HG02763 (cell line): ENCODE measurements around the gene C7.
A peak's percentile ranks its signal among the peaks of the same experiment; 100 is the strongest.
"Not testable (repeated sequence)": the region's sequence is repeated elsewhere in the genome, so short reads cannot be mapped to it uniquely, and the experiment has no call there.

Experiments
- ATAC-seq: cut with Tn5 transposase; IDR thresholded peaks from one replicate; pipeline ENCODE4 v1.9.1; 2021; ENCODE audit warnings: mild to moderate bottlenecking, moderate library complexity; ENCODE audit not compliant: unreplicated experiment

The C7 gene

DNA sequence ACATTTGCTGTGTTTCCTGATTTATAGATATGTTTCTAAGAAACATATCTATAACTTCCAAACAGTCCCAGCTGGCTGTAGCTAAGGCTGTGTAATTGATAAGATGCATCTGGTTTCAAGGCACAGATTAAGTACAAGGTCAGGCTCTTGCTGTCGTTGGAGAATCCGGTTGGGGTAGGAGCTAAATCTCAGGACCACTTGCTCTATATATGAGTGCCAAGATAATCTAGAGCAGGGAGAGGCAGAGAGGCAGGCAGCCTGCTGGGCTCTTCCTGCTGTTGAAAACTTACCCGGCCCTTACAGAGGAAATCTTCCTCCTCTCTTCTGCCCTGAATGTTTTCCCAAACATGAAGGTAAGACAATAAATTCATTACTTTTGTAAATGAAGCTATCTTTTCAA is at the start of gene C7:
Gene C7 (plus strand): TSS at position 234 of the 400 bp plus-strand sequence. CDS start 114 bp downstream, at position 348.
- ATAC-seq, result no peak

DNA sequence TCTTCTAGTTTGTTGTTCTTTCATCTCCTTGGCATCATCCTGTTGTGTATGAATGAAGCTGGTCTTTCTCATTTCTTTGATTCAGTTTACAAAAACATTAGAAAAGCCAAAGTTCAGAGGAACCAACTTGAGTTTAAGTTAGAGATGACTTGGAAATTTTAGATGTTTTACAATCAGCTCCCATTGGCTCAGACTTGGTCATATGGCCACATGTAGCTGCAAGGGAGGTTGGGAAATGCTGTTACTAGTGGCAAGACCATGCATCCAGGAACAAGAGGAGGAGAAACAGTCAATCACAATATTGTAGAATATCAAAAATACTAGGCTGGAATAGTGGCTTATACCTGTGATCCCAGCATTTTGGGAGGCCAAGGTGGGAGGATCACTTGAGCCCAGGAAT is 48.6 kb upstream of the C7 start:
- ATAC-seq, result no peak

DNA sequence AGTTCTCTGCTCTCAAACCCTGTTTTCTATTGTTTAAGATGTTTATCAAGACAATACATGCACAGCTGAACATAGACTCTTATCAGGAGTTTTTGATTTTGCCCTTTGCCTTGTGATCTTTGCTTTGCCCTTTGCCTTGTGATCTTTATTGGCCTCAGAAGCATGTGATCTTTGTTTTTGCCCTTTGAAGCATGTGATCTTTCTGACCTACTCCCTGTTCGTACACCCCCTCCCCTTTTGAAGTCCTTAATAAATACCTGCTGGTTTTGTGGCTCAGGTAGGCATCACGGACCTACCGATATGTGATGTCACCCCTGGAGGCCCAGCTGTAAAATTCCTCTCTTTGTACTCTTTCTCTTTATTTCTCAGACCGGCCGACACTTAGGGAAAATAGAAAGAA is 44.3 kb upstream of the C7 start:
- ATAC-seq, result not testable (repeated sequence)

DNA sequence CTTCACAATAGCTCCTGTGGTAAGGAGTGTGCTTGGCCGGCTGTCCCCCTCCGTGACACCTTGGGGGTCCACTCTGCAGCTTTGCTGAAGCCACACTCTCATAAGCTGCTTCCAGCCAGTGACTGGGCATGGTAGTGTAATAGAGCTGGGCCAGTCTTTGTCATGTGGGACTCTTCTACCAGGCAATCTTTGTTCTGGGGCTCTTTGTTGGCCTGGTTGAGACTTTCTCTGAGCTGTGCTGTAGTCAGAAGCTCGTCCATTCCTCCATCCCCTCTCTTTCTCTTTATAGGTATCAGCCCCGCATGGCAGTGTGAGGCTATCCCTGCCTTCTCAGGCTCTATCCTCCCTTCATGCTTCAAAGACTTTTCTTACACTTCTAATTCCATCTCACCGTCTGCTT is 42.5 kb upstream of the C7 start:
- no peak for ATAC-seq

DNA sequence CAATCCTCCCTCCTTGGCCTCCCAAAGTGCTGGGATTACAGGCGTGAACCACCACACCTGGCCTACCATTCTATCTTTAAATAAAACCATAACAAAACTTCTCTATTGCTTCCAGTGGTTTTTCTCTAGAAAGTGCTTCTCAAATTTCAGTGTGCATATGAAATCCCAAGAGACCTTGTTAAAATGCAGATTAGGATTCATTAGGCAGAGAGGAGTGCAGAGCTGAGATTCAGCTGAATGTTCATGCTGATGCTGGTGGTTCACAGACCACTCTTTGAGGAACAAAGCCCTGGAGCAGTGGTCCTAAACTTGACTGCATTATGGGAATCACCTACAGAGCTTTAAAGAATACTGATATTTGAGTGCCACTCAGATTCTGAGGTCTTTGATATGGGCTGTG is 39.9 kb upstream of the C7 start:
- no peak for ATAC-seq

DNA sequence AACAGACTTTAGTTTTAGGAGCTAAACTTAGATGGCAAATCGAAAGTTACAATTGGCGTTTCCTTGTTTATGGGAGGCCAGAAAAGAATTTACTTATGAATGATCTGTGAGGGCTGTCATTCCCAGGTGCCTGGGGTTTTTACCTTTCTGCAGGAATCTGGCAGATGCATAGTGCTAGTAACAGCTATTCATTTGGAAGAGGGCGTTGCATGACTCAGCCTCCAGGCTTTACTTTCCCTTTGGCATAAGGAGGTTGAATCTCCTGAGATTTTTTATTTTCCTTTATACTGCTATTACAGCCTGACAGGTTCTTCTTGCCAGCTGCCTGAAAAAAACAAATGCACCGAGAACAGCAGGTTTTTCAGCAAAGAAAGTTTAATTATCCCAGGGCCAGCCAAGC is 38.1 kb upstream of the C7 start:
- ATAC-seq, result no peak

DNA sequence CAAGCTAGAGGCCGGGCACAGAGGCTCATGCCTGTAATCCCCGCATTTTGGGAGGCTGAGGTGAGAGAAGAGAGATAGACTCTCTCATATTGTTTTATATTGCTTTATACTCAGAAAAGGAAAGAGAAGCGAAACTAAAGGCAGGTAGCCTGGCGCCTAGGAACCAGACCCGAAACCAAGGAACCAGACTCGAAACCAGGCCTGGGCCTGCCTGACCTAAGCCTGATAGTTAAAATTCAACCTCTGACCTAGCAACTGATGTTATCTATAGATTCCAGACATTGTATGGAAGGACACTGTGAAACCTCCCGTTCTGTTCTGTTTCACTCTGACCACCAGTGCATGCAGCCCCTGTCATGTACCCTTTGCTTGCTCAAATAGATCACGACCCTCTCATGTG is 37.0 kb upstream of the C7 start:
- not testable (repeated sequence) for ATAC-seq

DNA sequence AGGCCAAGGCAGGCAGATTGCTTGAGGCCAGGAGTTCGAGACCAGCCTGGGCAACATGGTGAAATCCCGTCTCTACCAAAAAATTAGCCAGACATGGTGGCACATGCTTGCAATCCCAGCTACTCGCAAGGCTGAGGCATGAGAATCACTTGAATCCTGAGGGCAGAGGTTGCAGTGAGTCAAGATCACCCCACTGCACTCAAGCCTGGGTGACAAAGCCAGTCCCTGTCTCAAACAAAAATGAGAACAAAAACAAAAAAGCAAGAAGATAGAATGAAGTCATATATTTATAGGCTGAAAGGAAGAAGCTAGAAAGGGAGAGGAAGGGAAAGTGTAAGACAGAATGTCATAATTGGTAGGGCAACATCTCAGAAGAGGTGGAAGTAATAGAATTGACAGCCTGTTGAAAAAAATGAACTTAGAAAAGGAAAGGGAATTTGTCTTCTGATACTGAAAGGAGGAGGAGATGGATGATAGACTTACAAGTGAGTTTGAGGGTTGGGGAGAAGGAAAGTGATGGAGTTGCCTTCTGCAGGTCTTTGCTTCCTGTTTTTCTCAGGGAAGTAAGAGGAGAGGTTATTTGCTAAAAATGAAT is 35.9 kb upstream of the C7 start:
- ATAC-seq, result no peak

DNA sequence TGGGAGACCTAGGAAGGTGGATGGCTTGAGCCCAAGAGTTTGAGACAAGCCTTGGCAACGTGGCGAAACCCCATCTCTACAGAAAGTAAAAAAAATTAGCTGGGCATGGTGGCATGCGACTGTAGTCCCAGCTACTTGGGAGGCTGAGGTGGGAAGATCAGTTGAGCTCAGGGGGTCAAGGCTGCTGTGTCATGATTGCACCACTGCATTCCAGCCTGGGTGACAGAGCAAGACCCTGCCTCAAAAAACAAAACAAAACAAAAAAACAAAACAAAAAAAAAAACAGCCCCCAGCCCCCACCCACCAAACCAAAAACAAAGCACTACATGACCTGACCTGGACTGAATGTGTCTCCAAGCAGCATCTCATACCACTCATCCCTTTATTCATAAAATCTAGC is 33.3 kb upstream of the C7 start:
- no peak for ATAC-seq

DNA sequence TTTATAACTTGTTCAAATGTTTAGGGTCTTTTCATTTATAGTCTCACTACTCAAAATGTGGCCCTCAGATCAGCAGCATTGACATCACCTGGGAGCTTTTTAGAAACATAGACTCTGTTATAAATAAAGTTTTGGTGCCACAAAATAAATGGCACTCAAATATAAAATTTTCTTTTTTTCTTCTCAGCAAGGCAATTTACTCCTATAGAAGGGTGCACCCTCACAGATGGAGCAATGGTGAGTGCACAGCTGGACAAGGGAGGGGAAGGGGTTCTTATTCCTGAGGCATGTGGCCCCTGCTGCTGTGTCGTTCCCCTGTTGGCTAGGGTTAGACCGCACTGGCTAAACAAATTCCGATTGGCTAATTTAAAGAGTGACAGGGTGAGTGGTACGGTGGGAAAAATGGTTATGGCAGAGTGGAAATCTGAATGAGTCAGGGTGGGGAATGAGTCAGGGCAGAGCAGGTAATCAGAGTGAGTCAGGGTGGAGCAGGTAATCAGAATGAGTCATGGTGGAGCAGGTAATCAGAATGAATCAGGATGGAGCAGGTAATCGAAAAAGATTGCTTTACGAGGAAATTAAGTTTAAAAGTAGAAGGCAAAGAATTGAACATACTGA is 31.8 kb upstream of the C7 start:
- ATAC-seq, result no peak

DNA sequence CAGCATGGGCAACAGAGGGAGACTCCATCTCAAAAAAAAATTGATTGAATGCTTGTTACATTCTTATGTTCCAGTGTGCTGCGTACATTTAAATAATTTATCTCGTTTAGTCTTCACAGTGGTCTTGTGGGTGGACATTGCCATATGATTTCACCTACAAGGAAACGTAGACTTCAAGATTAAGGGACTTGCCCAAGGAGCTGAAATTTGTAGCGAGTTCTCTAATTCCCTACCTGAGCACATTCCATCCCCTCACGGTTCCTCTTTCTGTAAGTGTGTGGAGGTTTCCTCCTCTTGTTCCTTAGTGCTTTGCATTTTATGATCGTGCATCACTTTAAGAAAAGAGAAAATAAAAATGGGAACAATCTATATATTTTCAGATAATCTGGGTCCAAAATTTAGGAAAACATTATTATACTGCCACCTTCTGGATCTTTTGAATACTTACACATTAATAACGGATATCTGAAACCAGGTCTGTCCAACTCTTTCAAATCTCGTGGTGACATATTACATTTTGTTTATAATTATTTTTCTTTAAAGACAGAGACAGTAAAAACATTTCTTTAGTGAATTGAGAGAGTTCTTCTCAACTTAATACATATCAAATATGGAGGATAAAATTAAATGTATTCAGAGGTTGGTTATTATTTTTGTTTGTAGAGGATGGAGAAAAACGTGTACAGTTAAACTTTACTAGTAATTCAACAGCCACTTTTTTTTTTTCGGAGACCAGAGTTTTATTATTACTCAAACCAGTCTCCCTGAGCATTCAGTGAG is 29.9 kb upstream of the C7 start:
- no peak for ATAC-seq

DNA sequence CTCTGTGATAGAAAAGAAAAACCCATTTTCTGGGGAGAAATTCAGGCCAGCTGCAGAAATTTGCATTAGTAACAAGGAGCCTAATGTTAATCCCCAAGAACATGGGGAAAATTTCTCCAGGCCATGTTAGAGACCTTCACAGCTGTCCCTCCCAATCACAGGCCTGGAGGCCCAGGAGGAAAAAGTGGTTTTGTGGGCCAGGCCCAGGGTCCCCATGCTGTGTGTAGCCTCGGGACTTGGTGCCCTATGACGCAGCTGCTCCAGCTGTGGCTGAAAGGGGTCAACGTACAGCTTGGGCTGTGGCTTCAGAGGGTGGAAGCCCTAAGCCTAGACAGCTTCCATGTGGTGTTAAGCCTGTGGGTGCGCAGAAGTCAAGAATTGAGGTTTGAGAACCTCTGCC is 27.0 kb upstream of the C7 start:
- ATAC-seq, result no peak

DNA sequence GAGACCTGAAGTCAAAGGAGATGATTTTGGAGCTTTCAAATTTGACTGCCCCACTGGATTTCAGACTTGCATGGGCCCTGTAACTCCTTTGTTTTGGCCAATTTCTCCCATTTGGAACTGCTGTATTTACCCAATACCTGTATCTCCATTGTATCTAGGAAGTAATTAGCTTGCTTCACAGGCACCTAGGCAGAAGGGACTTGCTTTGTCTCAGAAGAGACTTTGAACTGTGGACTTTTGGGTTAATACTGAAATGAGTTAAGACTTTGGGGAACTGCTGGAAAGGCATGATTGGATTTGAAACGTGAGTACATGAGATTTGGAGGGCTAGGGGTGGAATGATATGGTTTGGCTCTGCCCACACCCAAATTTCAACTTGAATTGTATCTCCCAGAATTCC is 26.2 kb upstream of the C7 start:
- ATAC-seq, result not testable (repeated sequence)

DNA sequence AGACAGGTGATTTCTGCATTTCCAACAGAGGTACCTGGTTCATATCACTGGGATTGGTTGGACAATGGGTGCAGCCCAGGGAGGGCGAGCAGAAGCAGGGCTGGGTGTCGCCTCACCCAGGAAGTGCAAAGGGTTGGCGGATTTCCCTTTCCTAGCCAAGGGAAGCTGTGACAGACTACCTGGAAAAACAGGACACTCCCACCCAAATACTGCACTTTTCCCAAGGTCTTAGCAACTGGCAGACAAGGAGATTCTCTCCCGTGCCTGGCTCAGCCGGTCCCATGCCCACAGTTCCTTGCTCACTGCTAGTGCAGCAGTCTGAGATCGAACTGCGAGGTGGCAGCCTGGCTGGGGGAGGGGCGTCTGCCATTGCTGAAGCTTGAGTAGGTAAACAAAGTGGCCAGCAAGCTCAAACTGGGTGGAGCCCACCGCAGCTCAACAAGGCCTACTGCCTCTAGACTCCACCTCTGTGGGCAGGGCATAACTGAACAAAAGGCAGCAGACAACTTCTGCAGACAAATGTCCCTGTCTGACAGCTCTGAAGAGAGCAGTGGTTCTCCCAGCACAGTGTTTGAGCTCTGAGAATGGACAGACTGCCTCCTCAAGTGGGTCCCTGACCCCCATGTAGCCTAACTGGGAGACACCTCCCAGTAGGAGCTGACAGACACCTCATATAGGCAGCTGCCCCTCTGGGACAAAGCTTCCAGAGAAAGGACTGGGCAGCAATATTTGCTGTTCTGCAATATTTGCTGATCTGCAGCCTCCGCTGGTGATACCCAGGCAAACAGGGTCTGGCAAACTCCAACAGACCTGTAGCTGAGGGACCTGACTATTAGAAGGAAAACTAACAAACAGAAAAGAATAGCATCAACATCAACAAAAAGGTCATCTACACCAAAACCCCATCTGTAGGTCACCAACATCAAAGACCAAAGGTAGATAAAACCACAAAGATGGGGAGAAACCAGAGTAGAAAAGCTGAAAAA is 13.6 kb upstream of the C7 start:
- not testable (repeated sequence) for ATAC-seq

DNA sequence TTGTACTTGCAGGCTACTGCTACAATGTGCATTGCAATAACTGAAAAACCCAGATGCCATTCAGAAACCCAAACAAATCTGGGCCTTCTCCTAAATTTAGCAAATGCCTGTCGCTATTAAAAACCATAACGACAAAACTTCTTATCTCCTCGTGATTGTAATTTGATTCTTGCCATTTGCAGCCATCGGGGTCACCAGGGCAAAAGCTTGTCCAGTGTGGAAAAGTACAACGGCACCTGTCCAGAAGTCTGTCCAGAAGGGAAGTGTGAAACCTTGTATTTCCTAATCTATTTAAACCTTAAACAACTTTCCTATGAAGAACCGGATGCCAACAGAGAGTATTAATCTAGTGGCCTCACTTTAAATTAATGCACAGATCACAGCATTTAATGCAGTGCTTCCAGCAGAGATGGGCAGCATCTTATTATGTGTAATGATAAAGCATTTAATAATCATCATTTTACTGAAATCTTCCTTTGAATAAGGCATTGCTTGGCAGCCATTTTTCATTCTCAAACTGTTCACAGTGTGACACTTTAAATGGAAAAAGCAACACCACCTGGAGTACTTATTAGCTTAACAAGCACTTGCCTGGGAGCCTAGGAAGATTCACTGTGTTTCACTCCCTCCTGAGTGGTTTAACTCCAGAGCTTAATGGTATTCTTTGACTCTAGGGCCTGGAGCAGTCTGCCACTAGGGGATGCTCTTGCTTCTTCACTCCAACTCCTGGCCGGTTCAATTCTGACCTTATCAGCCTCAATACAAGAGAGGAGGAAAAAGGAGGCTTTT is 4.9 kb upstream of the C7 start:
- ATAC-seq, result peak; percentile 90

DNA sequence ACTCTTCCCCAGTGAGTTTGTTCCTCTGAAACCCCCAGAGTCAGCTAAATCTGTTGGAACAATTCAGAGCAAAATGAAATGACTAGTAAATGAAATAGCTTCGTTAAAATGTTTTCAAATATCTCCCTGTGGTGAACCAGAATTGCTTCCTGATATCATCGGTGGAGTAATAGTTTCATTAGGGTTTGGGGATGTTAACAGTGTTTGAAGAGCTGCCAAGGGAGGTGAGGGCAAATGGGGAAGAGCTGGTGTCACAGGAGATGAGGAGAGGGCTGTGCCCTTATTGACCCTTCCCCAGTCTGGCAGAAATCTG is 4.3 kb upstream of the C7 start:
- ATAC-seq, result no peak

DNA sequence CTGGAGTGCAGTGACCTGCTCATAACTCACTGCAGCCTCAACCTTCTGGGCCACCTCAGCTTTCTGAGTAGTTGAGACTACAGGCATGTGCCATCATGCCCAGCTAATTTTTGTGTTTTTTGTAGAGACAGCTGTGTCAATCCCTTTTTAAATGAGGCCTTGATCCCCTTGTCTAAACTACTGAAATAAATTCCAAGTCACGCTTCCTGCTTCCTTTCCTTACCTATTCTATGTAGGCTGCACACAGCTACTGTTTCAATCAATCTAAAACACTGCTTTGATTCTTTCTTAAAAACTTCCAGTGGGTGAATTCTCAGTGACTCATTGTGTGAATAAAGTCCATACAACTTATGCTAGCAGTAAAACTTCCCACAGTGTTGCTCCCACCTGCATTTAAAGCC is 2.9 kb upstream of the C7 start:
- no peak for ATAC-seq

DNA sequence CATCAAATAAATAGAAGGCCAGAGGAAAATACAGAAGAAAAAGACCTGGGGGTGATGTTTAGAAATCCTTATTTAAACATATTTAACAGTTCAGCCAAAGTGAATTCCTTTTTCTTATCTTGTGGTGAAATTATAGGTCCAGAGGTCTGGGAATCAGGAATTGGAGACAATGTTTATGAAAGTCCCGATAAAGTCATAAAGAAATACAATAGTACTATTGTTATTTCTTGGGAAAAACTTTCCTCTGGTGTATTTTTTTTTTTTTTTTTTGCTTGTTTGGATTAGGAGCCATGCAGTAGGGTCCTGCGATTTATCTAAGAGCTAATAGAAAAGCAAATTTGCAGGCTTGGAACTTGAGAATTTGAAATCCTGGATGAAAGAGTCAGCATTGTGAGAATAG is 426 bp downstream of the C7 start:
- ATAC-seq, result no peak

DNA sequence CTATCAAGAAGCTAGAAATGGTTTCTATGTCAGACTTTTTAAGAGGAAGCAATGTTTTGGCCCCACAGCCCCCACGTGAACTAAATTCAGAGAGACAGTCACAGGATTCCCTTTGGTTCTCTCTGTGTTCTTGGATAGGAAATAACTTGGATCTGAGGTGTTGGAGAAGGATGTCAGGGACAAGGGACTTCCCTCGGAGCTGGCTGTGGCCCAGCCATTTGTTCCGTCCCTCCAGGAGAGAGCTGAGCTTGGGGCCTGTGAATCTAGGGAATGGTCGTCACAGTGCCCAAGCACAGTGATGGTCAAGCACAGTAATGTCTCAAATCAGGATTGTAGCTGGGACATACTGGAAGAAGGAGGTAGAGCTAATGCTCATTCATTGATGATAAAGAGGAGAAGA is 2.0 kb downstream of the C7 start:
- ATAC-seq, result no peak

DNA sequence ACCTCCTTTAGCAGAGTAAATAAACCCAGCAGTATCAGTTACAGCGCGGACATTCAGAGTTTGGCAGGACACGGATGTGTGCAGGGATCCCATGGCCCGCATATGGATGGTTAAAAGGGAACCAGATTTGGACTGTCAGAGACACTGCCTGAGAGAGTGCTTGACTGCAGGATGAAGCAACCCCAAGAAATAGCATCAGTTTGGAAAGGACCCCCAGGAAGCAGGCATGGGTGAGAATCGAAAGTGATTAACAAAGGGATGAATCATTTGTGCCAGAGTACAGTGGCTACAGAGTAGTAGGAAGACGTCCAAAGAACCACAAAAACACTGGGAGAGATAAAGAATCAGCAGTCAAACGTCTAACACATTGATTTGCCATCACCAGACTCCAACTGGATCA is 5.5 kb downstream of the C7 start:
- ATAC-seq, result no peak
